Trophoblast cell (in vitro differentiated cells and primary cell): Measurements from ENCODE around the gene GOLGA2.

ENCODE experiments used
- DNase-seq, 2 donors: peaks; one replicate each; pipeline ENCODE4 v3.0.0-alpha.2; 2016
- H2AFZ ChIP-seq: 2 replicates; pipeline ENCODE4 v1.6.1; 2013; ENCODE audit warnings: low read length, moderate library complexity, mild to moderate bottlenecking; ENCODE audit not compliant: insufficient read depth, poor library complexity
- H2AK5ac ChIP-seq: 2 replicates; pipeline ENCODE4 v1.6.1; 2013; ENCODE audit warnings: mild to moderate bottlenecking, low read length
- H2BK120ac ChIP-seq: 2 replicates; pipeline ENCODE4 v1.6.1; 2013; ENCODE audit warnings: low read length, mild to moderate bottlenecking, moderate library complexity; ENCODE audit not compliant: insufficient read depth, poor library complexity
- H2BK12ac ChIP-seq: 2 replicates; pipeline ENCODE4 v1.6.1; 2013; ENCODE audit warnings: mild to moderate bottlenecking, low read length, moderate library complexity
- H2BK5ac ChIP-seq: 2 replicates; pipeline ENCODE4 v1.6.1; 2013; ENCODE audit warnings: low read length, low read depth, moderate library complexity, mild to moderate bottlenecking; ENCODE audit not compliant: poor library complexity
- H3K14ac ChIP-seq: 2 replicates; pipeline ENCODE4 v1.6.1; 2013; ENCODE audit warnings: mild to moderate bottlenecking, low read length
- H3K18ac ChIP-seq: 2 replicates; pipeline ENCODE4 v1.6.1; 2013; ENCODE audit warnings: mild to moderate bottlenecking, low read length
- H3K23ac ChIP-seq: 2 replicates; pipeline ENCODE4 v1.6.1; 2013; ENCODE audit warnings: low read length
- H3K27ac ChIP-seq: 2 replicates; pipeline ENCODE4 v1.5.1; 2013; ENCODE audit warnings: low read depth, mild to moderate bottlenecking, inconsistent platforms, low read length, moderate library complexity
- H3K27me3 ChIP-seq: 2 replicates; pipeline ENCODE4 v1.6.1; 2013; ENCODE audit warnings: inconsistent platforms, mild to moderate bottlenecking, low read length, moderate library complexity; ENCODE audit not compliant: insufficient read depth
- H3K36me3 ChIP-seq, 2 experiments: 1 replicate in 1 of 2; 2 replicates in 1 of 2; pipeline ENCODE4 v1.6.1; 2013; ENCODE audit warnings: low read length in 2 of 2, mild to moderate bottlenecking in 2 of 2, moderate library complexity in 1 of 2; ENCODE audit not compliant: insufficient read depth in 2 of 2, control insufficient read depth in 1 of 2
- H3K4ac ChIP-seq: 2 replicates; pipeline ENCODE4 v1.6.1; 2013; ENCODE audit warnings: low read depth, mild to moderate bottlenecking, low read length, moderate library complexity
- H3K4me1 ChIP-seq, 2 experiments: 1 replicate in 1 of 2; 2 replicates in 1 of 2; pipeline ENCODE4 v1.6.1; 2013; ENCODE audit warnings: low read length in 2 of 2, mild to moderate bottlenecking in 2 of 2, moderate library complexity in 1 of 2; ENCODE audit not compliant: insufficient read depth in 2 of 2, control insufficient read depth in 1 of 2
- H3K4me2 ChIP-seq: 2 replicates; pipeline ENCODE4 v1.6.1; 2013; ENCODE audit warnings: inconsistent platforms, mild to moderate bottlenecking, low read length, moderate library complexity
- H3K4me3 ChIP-seq: 2 replicates; pipeline ENCODE4 v1.5.1; 2013; ENCODE audit warnings: mild to moderate bottlenecking, low read depth, low read length, inconsistent platforms
- H3K79me1 ChIP-seq: one replicate; pipeline ENCODE4 v1.6.1; 2013; ENCODE audit warnings: low read length
- H3K79me2 ChIP-seq: 2 replicates; pipeline ENCODE4 v1.6.1; 2013; ENCODE audit warnings: low read length, mild to moderate bottlenecking; ENCODE audit not compliant: control insufficient read depth, insufficient read depth, poor library complexity
- H3K9ac ChIP-seq: 2 replicates; pipeline ENCODE4 v1.6.1; 2013; ENCODE audit warnings: mild to moderate bottlenecking, low read length
- H3K9me3 ChIP-seq: 2 replicates; pipeline ENCODE4 v1.6.1; 2013; ENCODE audit warnings: low read depth, mild to moderate bottlenecking, control low read depth, inconsistent platforms, low read length; ENCODE audit not compliant: insufficient read depth
- H4K12ac ChIP-seq: 2 replicates; pipeline ENCODE4 v1.6.1; 2013; ENCODE audit warnings: low read depth, mild to moderate bottlenecking, low read length, moderate library complexity
- H4K8ac ChIP-seq: 2 replicates; pipeline ENCODE4 v1.6.1; 2013; ENCODE audit warnings: low read depth, mild to moderate bottlenecking, low read length, moderate library complexity
- H4K91ac ChIP-seq: one replicate; pipeline ENCODE4 v1.6.1; 2013; ENCODE audit warnings: low read depth, mild to moderate bottlenecking, low read length, moderate library complexity
- WGBS: extraction: QIAGEN DNeasy Blood & Tissue Kit; methylation state at CpG from one replicate; pipeline ENCODE4 v1.1.7; 2013; ENCODE audit warnings: missing lambda C conversion rate; ENCODE audit not compliant: insufficient read length, insufficient coverage; ENCODE audit errors: extremely low coverage; 5-methylcytosine and 5-hydroxymethylcytosine counted together

Gene GOLGA2

GRCh38 chr9:128252317-128253139 lies 23.3 kb downstream of the GOLGA2 start:
- no peak for DNase-seq
- Histone ChIP-seq H4K91ac (no peak overlapping the region), H3K4me1 (peaks cover 6 to 24% of the 10 kb centered on the region in 2 experiments), H3K4ac (no peak overlapping the region), H4K8ac (no peak overlapping the region), H3K79me1 (no peaks in the 10 kb centered on the region), H3K36me3 (peaks cover 14 to 16% of the 10 kb centered on the region in 2 experiments), H2BK5ac (no peak overlapping the region), H3K27ac (no peak overlapping the region), H3K23ac (no peak overlapping the region), H3K9ac (no peak overlapping the region), H2BK120ac (no peak overlapping the region), H3K79me2 (no peaks in the 10 kb centered on the region), H2AFZ (no peak overlapping the region), H3K4me2 (no peak overlapping the region), H2BK12ac (no peak overlapping the region), H3K27me3 (no peaks in the 10 kb centered on the region), H4K12ac (no peak overlapping the region), H3K14ac (no peak overlapping the region), H3K9me3 (peaks cover 4% of the 10 kb centered on the region), H3K18ac (no peak overlapping the region), H2AK5ac (no peak overlapping the region), H3K4me3 (no peak overlapping the region)
- WGBS = no CpG with 5 or more reads among the region's 25 CpGs

GRCh38 chr9:128251732-128252100 lies 24.1 kb downstream of the GOLGA2 start:
- no peak overlapping the region for H3K14ac ChIP-seq
- no peak overlapping the region for H4K8ac ChIP-seq
- no peak overlapping the region for H3K9ac ChIP-seq
- no CpG with 5 or more reads among the region's 3 CpGs for WGBS
- H3K79me2 ChIP-seq = no peaks in the 10 kb centered on the region
- H3K79me1 ChIP-seq = no peaks in the 10 kb centered on the region
- H3K9me3 ChIP-seq = peaks cover 4% of the 10 kb centered on the region
- peaks cover 6 to 8% of the 10 kb centered on the region in 2 experiments for H3K36me3 ChIP-seq
- no peak overlapping the region for H4K12ac ChIP-seq
- H4K91ac ChIP-seq = no peak overlapping the region
- no peak overlapping the region for H2BK5ac ChIP-seq
- no peak overlapping the region for H2BK12ac ChIP-seq
- H3K18ac ChIP-seq = no peak overlapping the region
- no peak overlapping the region for H2AK5ac ChIP-seq
- H2BK120ac ChIP-seq = no peak overlapping the region
- no peak overlapping the region for H2AFZ ChIP-seq
- peaks cover 6 to 25% of the 10 kb centered on the region in 2 experiments for H3K4me1 ChIP-seq
- no peak for DNase-seq
- H3K27me3 ChIP-seq = no peaks in the 10 kb centered on the region
- H3K4me2 ChIP-seq = no peak overlapping the region
- H3K27ac ChIP-seq = no peak overlapping the region
- no peak overlapping the region for H3K4ac ChIP-seq
- H3K4me3 ChIP-seq = no peak overlapping the region
- no peak overlapping the region for H3K23ac ChIP-seq

- Histone ChIP-seq H3K14ac (peak overlapping the region; percentile 5), H4K8ac (peak overlapping the region; percentile 2), H4K91ac (peak overlapping the region; percentile 48), H3K9me3 (peaks cover 4% of the 10 kb centered on the region), H3K4me2 (peak overlapping the region; percentile 64), H2BK5ac (no peak overlapping the region), H3K23ac (no peak overlapping the region), H3K4me1 (peaks cover 11 to 31% of the 10 kb centered on the region in 2 experiments), H2BK12ac (no peak overlapping the region), H3K27ac (peak overlapping the region; percentile 7), H3K9ac (no peak overlapping the region), H2AK5ac (no peak overlapping the region), H4K12ac (no peak overlapping the region), H3K4me3 (peak overlapping the region; percentile 37), H2AFZ (peak overlapping the region; percentile 37), H3K79me1 (peaks cover 4% of the 10 kb centered on the region), H3K36me3 (peaks cover 6 to 8% of the 10 kb centered on the region in 2 experiments), H3K4ac (no peak overlapping the region), H3K27me3 (no peaks in the 10 kb centered on the region), H3K18ac (no peak overlapping the region), H2BK120ac (peak overlapping the region; percentile 12), H3K79me2 (peaks cover 2% of the 10 kb centered on the region)
- WGBS = no CpG with 5 or more reads among the region's 43 CpGs
- no peak for DNase-seq
Measured at GRCh38 chr9:128250839-128251731, 24.7 kb downstream of the GOLGA2 start.

- H2AK5ac ChIP-seq = no peak overlapping the region
- peaks cover 3 to 4% of the 10 kb centered on the region in 2 experiments for H3K36me3 ChIP-seq
- H3K23ac ChIP-seq = no peak overlapping the region
- peak overlapping the region; percentile 58 for H2AFZ ChIP-seq
- H3K18ac ChIP-seq = no peak overlapping the region
- no peak overlapping the region for H3K4ac ChIP-seq
- H3K9me3 ChIP-seq = peaks cover 4% of the 10 kb centered on the region
- H4K12ac ChIP-seq = no peak overlapping the region
- H2BK12ac ChIP-seq = no peak overlapping the region
- H3K27ac ChIP-seq = no peak overlapping the region
- peak overlapping the region; percentile 20 for H4K8ac ChIP-seq
- peaks cover 3% of the 10 kb centered on the region for H3K79me2 ChIP-seq
- H3K27me3 ChIP-seq = no peaks in the 10 kb centered on the region
- peak overlapping the region; percentile 12 for H2BK120ac ChIP-seq
- no peak overlapping the region for H3K9ac ChIP-seq
- H3K4me1 ChIP-seq = peaks cover 17 to 38% of the 10 kb centered on the region in 2 experiments
- H3K14ac ChIP-seq = no peak overlapping the region
- no peak overlapping the region for H2BK5ac ChIP-seq
- DNase-seq = peak; percentile 72 to 82
- H3K4me3 ChIP-seq = peak overlapping the region; percentile 56
- H3K4me2 ChIP-seq = peak overlapping the region; percentile 64
- H3K79me1 ChIP-seq = peaks cover 6% of the 10 kb centered on the region
- WGBS = no CpG with 5 or more reads among the region's 81 CpGs
- peak overlapping the region; percentile 48 for H4K91ac ChIP-seq
Measured at GRCh38 chr9:128249908-128250838, 25.6 kb downstream of the GOLGA2 start.
